Activated CD4-positive, alpha-beta T cell treated with anti-CD3 and anti-CD28 coated beads, Interleukin-2, amount 10 ng/mL, durations not matched to agents 7 days and 5 days (primary cell): Measurements from ENCODE around the gene ERC1. TPM values are rescaled to one million over a fixed set of nuclear protein-coding genes. Genes with fewer than 3 reads are reported as not detected.

Experiments used
- CTCF ChIA-PET: fragments of 350-600 bp; sonication (Branson Sonifier 250); formaldehyde crosslinking; loops from one replicate; lab custom pipeline; 2021; ENCODE audit warnings: antibody characterized with exemption; lab: Charles Lee
- POLR2A ChIA-PET: fragments of 350-600 bp; sonication (Branson Sonifier 250); formaldehyde crosslinking; loops from one replicate; lab custom pipeline; 2021; ENCODE audit warnings: antibody characterized with exemption; lab: Charles Lee
- DNase-seq: peaks from one replicate; pipeline ENCODE4 v3.0.0-alpha.2; 2020
- H3K27ac Mint-ChIP-seq: one replicate; pipeline ENCODE4 v1.8.0; 2021; ENCODE audit warnings: mild to moderate bottlenecking, moderate library complexity, mixed read lengths
- H3K27me3 Mint-ChIP-seq: one replicate; pipeline ENCODE4 v1.8.0; 2021; ENCODE audit warnings: mixed read lengths
- H3K36me3 Mint-ChIP-seq: one replicate; pipeline ENCODE4 v1.8.0; 2021; ENCODE audit warnings: low read depth, mixed read lengths
- H3K4me1 Mint-ChIP-seq: one replicate; pipeline ENCODE4 v1.8.0; 2021; ENCODE audit warnings: mixed read lengths
- H3K4me3 Mint-ChIP-seq: one replicate; pipeline ENCODE4 v1.8.0; 2021; ENCODE audit warnings: mild to moderate bottlenecking, moderate library complexity, mixed read lengths
- H3K9me3 Mint-ChIP-seq: one replicate; pipeline ENCODE4 v1.8.0; 2021; ENCODE audit warnings: mixed read lengths
- total RNA-seq, 2 experiments: library from RNA; stranded (reverse); gene quantifications; one replicate each; pipeline ENCODE4 v1.2.3, GENCODE V29; 2021

Gene ERC1
- total RNA-seq, 2 experiments from 2014 or later, result 38.7 to 43.4 TPM

DNA sequence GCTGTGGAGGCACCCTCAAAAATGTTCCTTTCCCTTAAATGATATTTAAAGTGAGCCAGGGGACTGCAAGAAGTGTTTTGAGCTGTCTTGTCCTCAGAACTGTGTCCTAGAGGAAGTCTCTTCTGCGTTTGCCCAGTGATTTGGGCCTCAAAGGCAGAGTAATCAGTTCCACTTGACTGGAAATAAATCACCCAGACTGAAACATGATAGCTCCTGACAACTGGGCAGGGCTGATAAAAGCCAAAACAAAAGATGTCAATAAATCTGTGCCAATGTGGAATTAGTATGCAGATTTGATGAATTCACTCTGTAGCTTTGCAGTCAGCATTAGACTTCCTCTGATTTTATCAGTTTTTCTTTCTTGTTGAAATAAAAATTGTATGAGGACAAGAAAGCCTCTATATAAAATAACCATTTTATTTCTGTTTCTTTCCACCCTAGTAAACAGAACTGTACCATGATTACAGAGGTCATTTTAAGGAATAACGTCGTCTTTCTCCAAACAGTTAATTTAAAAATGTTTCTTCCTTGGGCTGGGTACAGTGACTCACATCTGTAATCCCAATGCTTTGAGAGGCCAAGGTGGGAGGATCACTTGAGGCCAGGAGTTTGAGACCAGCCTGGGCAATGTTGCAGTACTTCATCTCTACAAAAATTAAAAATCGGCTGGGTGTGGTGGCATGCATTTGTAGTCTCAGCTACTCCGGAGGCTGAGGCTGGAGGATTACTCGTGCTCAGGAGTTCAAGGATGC, 180.8 kb downstream of the ERC1 start:
- H3K9me3 Mint-ChIP-seq, result no peaks in the 10 kb centered on the region
- no peaks in the 10 kb centered on the region for H3K4me1 Mint-ChIP-seq
- H3K27ac Mint-ChIP-seq, result no peak overlapping the region
- ChIA-PET CTCF (interaction anchor here (0.8 to 1.0 kb wide), 2 partner anchors 8 to 54 kb away, joined by 3 read pairs; no protein-coding TSS in a partner anchor), POLR2A (no interaction called here)
- H3K27me3 Mint-ChIP-seq, result no peaks in the 10 kb centered on the region
- no peak overlapping the region for H3K4me3 Mint-ChIP-seq
- no peak for DNase-seq
- H3K36me3 Mint-ChIP-seq, result peaks cover 5% of the 10 kb centered on the region

- ChIA-PET CTCF (interaction anchor here (0.8 kb wide), 1 partner anchor 8 kb away, joined by 4 read pairs; no protein-coding TSS in a partner anchor), POLR2A (no interaction called here)
- no peak for DNase-seq
- no peaks in the 10 kb centered on the region for H3K4me1 Mint-ChIP-seq
- H3K9me3 Mint-ChIP-seq, result peaks cover 3% of the 10 kb centered on the region
- H3K27ac Mint-ChIP-seq, result no peak overlapping the region
- H3K36me3 Mint-ChIP-seq, result peaks cover 5% of the 10 kb centered on the region
- H3K4me3 Mint-ChIP-seq, result no peak overlapping the region
- no peaks in the 10 kb centered on the region for H3K27me3 Mint-ChIP-seq
Measured at GRCh38 chr12:1173781-1174617, 183.0 kb downstream of the ERC1 start.

- Mint-ChIP-seq H3K27ac (no peak overlapping the region), H3K36me3 (peaks cover 5% of the 10 kb centered on the region), H3K4me3 (no peak overlapping the region), H3K27me3 (no peaks in the 10 kb centered on the region), H3K4me1 (no peaks in the 10 kb centered on the region), H3K9me3 (peaks cover 3% of the 10 kb centered on the region)
- CTCF ChIA-PET, result no interaction called here
- POLR2A ChIA-PET, result no interaction called here
- DNase-seq, result no peak
Measured at GRCh38 chr12:1174659-1175058, 183.6 kb downstream of the ERC1 start.

DNA sequence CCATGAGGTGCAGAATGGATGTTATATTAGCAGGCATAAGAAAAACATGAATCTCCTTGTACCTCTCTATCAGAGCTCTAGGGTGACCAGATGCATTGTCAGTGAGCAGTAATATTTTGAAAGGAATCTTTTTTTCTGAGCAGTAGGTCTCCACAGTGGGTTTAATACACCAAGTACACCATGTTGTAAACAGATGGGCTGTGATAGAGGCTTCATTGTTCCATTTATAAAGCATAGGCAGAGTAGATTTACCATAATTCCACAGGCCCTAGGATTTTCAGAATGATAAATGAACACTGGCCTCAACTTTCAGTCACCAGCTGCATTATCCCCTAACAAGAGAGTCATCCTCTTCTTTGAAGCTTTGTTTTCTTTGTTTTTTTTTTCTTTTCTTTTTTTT, 185.2 kb downstream of the ERC1 start:
- CTCF ChIA-PET, result interaction anchor here (1.0 kb wide), 1 partner anchor 9 kb away, joined by 3 read pairs; no protein-coding TSS in a partner anchor
- POLR2A ChIA-PET, result interaction anchor here (0.6 kb wide), 1 partner anchor 93 kb away, joined by 3 read pairs; no protein-coding TSS in a partner anchor
- no peaks in the 10 kb centered on the region for H3K27me3 Mint-ChIP-seq
- no peak overlapping the region for H3K4me3 Mint-ChIP-seq
- H3K36me3 Mint-ChIP-seq, result peaks cover 8% of the 10 kb centered on the region
- DNase-seq, result no peak
- H3K9me3 Mint-ChIP-seq, result peaks cover 3% of the 10 kb centered on the region
- H3K27ac Mint-ChIP-seq, result no peak overlapping the region
- no peaks in the 10 kb centered on the region for H3K4me1 Mint-ChIP-seq

- CTCF ChIA-PET, result interaction anchor here (1.3 to 1.6 kb wide), 2 partner anchors 8 to 61 kb away, joined by 3 read pairs; no protein-coding TSS in a partner anchor
- Mint-ChIP-seq H3K4me1 (no peaks in the 10 kb centered on the region), H3K27me3 (no peaks in the 10 kb centered on the region), H3K27ac (no peak overlapping the region), H3K36me3 (peaks cover 11% of the 10 kb centered on the region), H3K4me3 (no peak overlapping the region), H3K9me3 (peaks cover 3% of the 10 kb centered on the region)
- no peak for DNase-seq
- POLR2A ChIA-PET, result no interaction called here
Measured at GRCh38 chr12:1179128-1179527, 188.1 kb downstream of the ERC1 start.

- CTCF ChIA-PET, result interaction anchor here (0.6 to 1.1 kb wide), 3 partner anchors 8 to 300 kb away, joined by 3 to 4 read pairs (median 3); no protein-coding TSS in a partner anchor
- no peak for DNase-seq
- peaks cover 3% of the 10 kb centered on the region for H3K9me3 Mint-ChIP-seq
- no peaks in the 10 kb centered on the region for H3K27me3 Mint-ChIP-seq
- H3K4me1 Mint-ChIP-seq, result peaks cover 2% of the 10 kb centered on the region
- H3K27ac Mint-ChIP-seq, result no peak overlapping the region
- H3K36me3 Mint-ChIP-seq, result peaks cover 7% of the 10 kb centered on the region
- no peak overlapping the region for H3K4me3 Mint-ChIP-seq
- POLR2A ChIA-PET, result no interaction called here
Measured at GRCh38 chr12:1182069-1182468, 191.0 kb downstream of the ERC1 start.

GRCh38 chr12:1184402-1184801, 193.4 kb downstream of the ERC1 start:
- H3K4me3 Mint-ChIP-seq, result no peak overlapping the region
- DNase-seq, result no peak
- H3K4me1 Mint-ChIP-seq, result peaks cover 2% of the 10 kb centered on the region
- no peaks in the 10 kb centered on the region for H3K9me3 Mint-ChIP-seq
- CTCF ChIA-PET, result interaction anchor here (1.0 kb wide), 2 partner anchors 8 to 469 kb away, joined by 3 read pairs; no protein-coding TSS in a partner anchor
- H3K27me3 Mint-ChIP-seq, result no peaks in the 10 kb centered on the region
- no peak overlapping the region for H3K27ac Mint-ChIP-seq
- POLR2A ChIA-PET, result no interaction called here
- H3K36me3 Mint-ChIP-seq, result peaks cover 7% of the 10 kb centered on the region

- H3K27ac Mint-ChIP-seq, result no peak overlapping the region
- no peak for DNase-seq
- ChIA-PET POLR2A (no interaction called here), CTCF (interaction anchor here (1.0 kb wide), 2 partner anchors 9 to 19 kb away, joined by 3 read pairs; no protein-coding TSS in a partner anchor)
- H3K4me3 Mint-ChIP-seq, result no peak overlapping the region
- peaks cover 11% of the 10 kb centered on the region for H3K36me3 Mint-ChIP-seq
- H3K9me3 Mint-ChIP-seq, result no peaks in the 10 kb centered on the region
- H3K27me3 Mint-ChIP-seq, result no peaks in the 10 kb centered on the region
- peaks cover 2% of the 10 kb centered on the region for H3K4me1 Mint-ChIP-seq
Measured at GRCh38 chr12:1185460-1186182, 194.6 kb downstream of the ERC1 start.

- Mint-ChIP-seq H3K27ac (no peak overlapping the region), H3K27me3 (no peaks in the 10 kb centered on the region), H3K9me3 (no peaks in the 10 kb centered on the region), H3K4me1 (peaks cover 2% of the 10 kb centered on the region), H3K36me3 (peaks cover 13% of the 10 kb centered on the region), H3K4me3 (no peak overlapping the region)
- no peak for DNase-seq
- CTCF ChIA-PET, result interaction anchor here (1.0 kb wide), 1 partner anchor 20 kb away, joined by 3 read pairs; no protein-coding TSS in a partner anchor
- POLR2A ChIA-PET, result no interaction called here
Measured at GRCh38 chr12:1186298-1186697, 195.3 kb downstream of the ERC1 start.

- ChIA-PET CTCF (no interaction called here), POLR2A (no interaction called here)
- Mint-ChIP-seq H3K4me3 (no peak overlapping the region), H3K27me3 (no peaks in the 10 kb centered on the region), H3K36me3 (peaks cover 22% of the 10 kb centered on the region), H3K9me3 (no peaks in the 10 kb centered on the region), H3K27ac (no peak overlapping the region), H3K4me1 (peaks cover 3% of the 10 kb centered on the region)
- DNase-seq, result no peak
Measured at GRCh38 chr12:1188016-1188415, 197.0 kb downstream of the ERC1 start.

GRCh38 chr12:1189163-1189562, 198.1 kb downstream of the ERC1 start:
- no peak for DNase-seq
- no peaks in the 10 kb centered on the region for H3K27me3 Mint-ChIP-seq
- H3K9me3 Mint-ChIP-seq, result no peaks in the 10 kb centered on the region
- no peak overlapping the region for H3K4me3 Mint-ChIP-seq
- peaks cover 3% of the 10 kb centered on the region for H3K4me1 Mint-ChIP-seq
- H3K36me3 Mint-ChIP-seq, result peaks cover 22% of the 10 kb centered on the region
- no peak overlapping the region for H3K27ac Mint-ChIP-seq
- ChIA-PET POLR2A (no interaction called here), CTCF (interaction anchor here (1.2 to 1.3 kb wide), 2 partner anchors 9 to 17 kb away, joined by 3 read pairs; no protein-coding TSS in a partner anchor)

DNA sequence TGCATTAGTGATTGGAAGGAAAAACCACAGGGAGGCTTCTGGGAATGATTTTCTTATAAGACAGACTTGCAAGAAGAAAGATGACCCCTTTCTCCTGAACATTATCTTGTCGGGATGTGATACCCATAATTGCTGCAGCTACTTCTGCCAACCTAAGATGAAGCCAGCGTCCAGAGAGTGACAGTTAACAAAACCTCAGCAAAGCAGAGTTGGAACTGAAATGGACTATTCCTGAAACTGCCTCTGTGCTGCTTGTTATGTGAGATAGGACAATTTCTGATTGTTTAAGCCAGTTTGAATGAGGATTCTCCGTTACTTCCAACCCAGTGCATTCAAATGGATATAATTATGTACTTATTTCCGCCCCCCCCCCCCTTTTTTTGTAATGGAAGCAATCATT, 204.5 kb downstream of the ERC1 start:
- DNase-seq, result no peak
- Mint-ChIP-seq H3K4me3 (no peak overlapping the region), H3K9me3 (peaks cover 8% of the 10 kb centered on the region), H3K4me1 (peaks cover 2% of the 10 kb centered on the region), H3K27me3 (no peaks in the 10 kb centered on the region), H3K27ac (no peak overlapping the region), H3K36me3 (peaks cover 45% of the 10 kb centered on the region)
- ChIA-PET POLR2A (no interaction called here), CTCF (interaction anchor here (0.7 kb wide), 1 partner anchor 636 kb away, joined by 5 read pairs; no protein-coding TSS in a partner anchor)
